ENCODE data around the gene ZNF195.

ZNF195 gene

GRCh38 chr11:3347127-3347526 is 31.8 kb downstream of the ZNF195 start:
- Histone ChIP-seq H3K4me3 (ENCODE audit: low read length) (no peak overlapping the region), H3K4me2 (ENCODE audit: low read length) (no peak overlapping the region), H3K9me2 (replicated peaks; ENCODE audit: control insufficient read depth, low read length) (no peaks in the 10 kb centered on the region), H3K9me3 (ENCODE audit: control insufficient read depth, insufficient read depth, low read length) (peaks cover 5% of the 10 kb centered on the region; the same call in 1 of the 2 replicates), H3K27me3 (ENCODE audit: control insufficient read depth, low read length) (peaks cover 18% of the 10 kb centered on the region), H4K20me1 (ENCODE audit: control insufficient read depth, insufficient read depth, low read depth, low read length) (no peaks in the 10 kb centered on the region), H3K36me3 (ENCODE audit: control insufficient read depth, low read length) (no peaks in the 10 kb centered on the region), H3K4me1 (ENCODE audit: control insufficient read depth, low read length) (no peaks in the 10 kb centered on the region), H3F3A (ENCODE audit: control insufficient read depth, insufficient read depth) (no peaks in the 10 kb centered on the region), H3K27ac (ENCODE audit: low read depth, low read length) (no peak overlapping the region), H3K79me2 (ENCODE audit: control insufficient read depth, low read length) (no peaks in the 10 kb centered on the region)
- TF ChIP-seq EZH2phosphoT487 (IDR thresholded peaks at IDR 0.05; ENCODE audit: borderline replicate concordance, low read length): no peak
- TF ChIP-seq, protein P1, sequence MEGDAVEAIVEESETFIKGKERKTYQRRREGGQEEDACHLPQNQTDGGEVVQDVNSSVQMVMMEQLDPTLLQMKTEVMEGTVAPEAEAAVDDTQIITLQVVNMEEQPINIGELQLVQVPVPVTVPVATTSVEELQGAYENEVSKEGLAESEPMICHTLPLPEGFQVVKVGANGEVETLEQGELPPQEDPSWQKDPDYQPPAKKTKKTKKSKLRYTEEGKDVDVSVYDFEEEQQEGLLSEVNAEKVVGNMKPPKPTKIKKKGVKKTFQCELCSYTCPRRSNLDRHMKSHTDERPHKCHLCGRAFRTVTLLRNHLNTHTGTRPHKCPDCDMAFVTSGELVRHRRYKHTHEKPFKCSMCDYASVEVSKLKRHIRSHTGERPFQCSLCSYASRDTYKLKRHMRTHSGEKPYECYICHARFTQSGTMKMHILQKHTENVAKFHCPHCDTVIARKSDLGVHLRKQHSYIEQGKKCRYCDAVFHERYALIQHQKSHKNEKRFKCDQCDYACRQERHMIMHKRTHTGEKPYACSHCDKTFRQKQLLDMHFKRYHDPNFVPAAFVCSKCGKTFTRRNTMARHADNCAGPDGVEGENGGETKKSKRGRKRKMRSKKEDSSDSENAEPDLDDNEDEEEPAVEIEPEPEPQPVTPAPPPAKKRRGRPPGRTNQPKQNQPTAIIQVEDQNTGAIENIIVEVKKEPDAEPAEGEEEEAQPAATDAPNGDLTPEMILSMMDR (IDR thresholded peaks at IDR 0.05; ENCODE audit: low read depth, low read length, poor library complexity, severe bottlenecking): no peak

DNA sequence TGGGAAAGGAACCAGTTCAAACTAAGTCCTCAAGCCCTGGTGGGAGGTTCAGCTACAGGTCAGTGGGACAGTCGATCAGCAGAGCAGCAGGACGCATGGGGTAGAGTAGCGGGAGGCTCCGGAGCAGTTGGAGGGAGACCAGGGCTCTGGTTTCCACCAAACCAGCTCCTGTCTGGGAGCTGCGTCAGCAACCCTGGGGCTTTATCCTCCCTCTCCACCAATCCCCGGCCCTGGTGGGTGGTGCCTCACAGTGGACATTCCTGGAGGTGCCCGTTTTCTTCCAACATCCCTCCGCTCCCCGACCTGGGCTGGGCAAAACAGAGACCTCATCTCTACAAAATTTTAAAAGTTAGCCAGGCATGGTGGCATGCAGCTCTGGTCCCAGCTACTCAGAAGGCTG is 32.4 kb downstream of the ZNF195 start:
- Histone ChIP-seq H3K4me2 (ENCODE audit: low read length) (no peak overlapping the region), H3K27ac (ENCODE audit: low read depth, low read length) (no peak overlapping the region), H3K9me3 (ENCODE audit: control insufficient read depth, insufficient read depth, low read length) (peaks cover 5% of the 10 kb centered on the region; the same call in 1 of the 2 replicates), H3K27me3 (ENCODE audit: control insufficient read depth, low read length) (peaks cover 19% of the 10 kb centered on the region), H4K20me1 (ENCODE audit: control insufficient read depth, insufficient read depth, low read depth, low read length) (no peaks in the 10 kb centered on the region), H3K79me2 (ENCODE audit: control insufficient read depth, low read length) (no peaks in the 10 kb centered on the region), H3K4me3 (ENCODE audit: low read length) (no peak overlapping the region), H3F3A (ENCODE audit: control insufficient read depth, insufficient read depth) (no peaks in the 10 kb centered on the region), H3K4me1 (ENCODE audit: control insufficient read depth, low read length) (no peaks in the 10 kb centered on the region), H3K9me2 (replicated peaks; ENCODE audit: control insufficient read depth, low read length) (no peaks in the 10 kb centered on the region), H3K36me3 (ENCODE audit: control insufficient read depth, low read length) (no peaks in the 10 kb centered on the region)
- TF ChIP-seq, protein P1 (IDR thresholded peaks at IDR 0.05; ENCODE audit: low read depth, low read length, poor library complexity, severe bottlenecking): no peak
- no peak for TF ChIP-seq EZH2phosphoT487 (IDR thresholded peaks at IDR 0.05; ENCODE audit: borderline replicate concordance, low read length)

DNA sequence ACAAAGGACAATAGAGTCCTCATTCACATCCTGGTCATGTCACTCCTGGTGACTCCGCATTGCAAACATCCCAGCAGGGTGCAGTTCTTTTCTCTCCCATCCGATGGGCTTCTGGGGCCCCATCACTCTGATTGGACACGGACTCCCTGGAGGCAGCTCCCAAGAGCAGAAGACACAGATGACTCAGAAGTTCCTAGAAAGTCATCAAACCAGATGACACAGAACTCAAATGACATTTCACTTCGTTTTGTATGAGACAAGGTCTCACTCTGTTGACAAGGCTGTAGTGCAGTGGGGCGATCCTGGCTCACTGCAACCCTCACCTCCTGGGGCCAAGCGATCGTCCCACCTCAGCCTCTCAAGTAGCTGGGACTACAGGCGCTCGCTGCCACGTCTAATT is 33.2 kb downstream of the ZNF195 start:
- Histone ChIP-seq H3K4me2 (ENCODE audit: low read length) (no peak overlapping the region), H3K4me1 (ENCODE audit: control insufficient read depth, low read length) (no peaks in the 10 kb centered on the region), H3K9me3 (ENCODE audit: control insufficient read depth, insufficient read depth, low read length) (peaks cover 5% of the 10 kb centered on the region; the same call in 1 of the 2 replicates), H4K20me1 (ENCODE audit: control insufficient read depth, insufficient read depth, low read depth, low read length) (no peaks in the 10 kb centered on the region), H3K27ac (ENCODE audit: low read depth, low read length) (no peak overlapping the region), H3K9me2 (replicated peaks; ENCODE audit: control insufficient read depth, low read length) (no peaks in the 10 kb centered on the region), H3K4me3 (ENCODE audit: low read length) (no peak overlapping the region), H3F3A (ENCODE audit: control insufficient read depth, insufficient read depth) (no peaks in the 10 kb centered on the region), H3K36me3 (ENCODE audit: control insufficient read depth, low read length) (no peaks in the 10 kb centered on the region), H3K27me3 (ENCODE audit: control insufficient read depth, low read length) (peaks cover 19% of the 10 kb centered on the region), H3K79me2 (ENCODE audit: control insufficient read depth, low read length) (no peaks in the 10 kb centered on the region)
- no peak for TF ChIP-seq EZH2phosphoT487 (IDR thresholded peaks at IDR 0.05; ENCODE audit: borderline replicate concordance, low read length)
- TF ChIP-seq, protein P1 (IDR thresholded peaks at IDR 0.05; ENCODE audit: low read depth, low read length, poor library complexity, severe bottlenecking): no peak

Measured in DOHH2 (cell line).